Fibroblast of the conjunctiva (primary cell): ENCODE data around the gene TFAP2E.
"Not testable (repeated sequence)": the region's sequence is repeated elsewhere in the genome, so short reads cannot be mapped to it uniquely, and the experiment has no call there.

Source experiments
- DNase-seq: peaks from one replicate; pipeline ENCODE4 v3.0.0-alpha.2; 2010; ENCODE audit warnings: low read depth

The TFAP2E gene

GRCh38 chr1:35574125-35574654, 1.1 kb downstream of the TFAP2E start:
- DNase-seq, result no peak

- no peak for DNase-seq
Observed at GRCh38 chr1:35574655-35575415, 1.7 kb downstream of the TFAP2E start.

GRCh38 chr1:35575416-35575958, 2.4 kb downstream of the TFAP2E start:
- DNase-seq, result no peak

DNA sequence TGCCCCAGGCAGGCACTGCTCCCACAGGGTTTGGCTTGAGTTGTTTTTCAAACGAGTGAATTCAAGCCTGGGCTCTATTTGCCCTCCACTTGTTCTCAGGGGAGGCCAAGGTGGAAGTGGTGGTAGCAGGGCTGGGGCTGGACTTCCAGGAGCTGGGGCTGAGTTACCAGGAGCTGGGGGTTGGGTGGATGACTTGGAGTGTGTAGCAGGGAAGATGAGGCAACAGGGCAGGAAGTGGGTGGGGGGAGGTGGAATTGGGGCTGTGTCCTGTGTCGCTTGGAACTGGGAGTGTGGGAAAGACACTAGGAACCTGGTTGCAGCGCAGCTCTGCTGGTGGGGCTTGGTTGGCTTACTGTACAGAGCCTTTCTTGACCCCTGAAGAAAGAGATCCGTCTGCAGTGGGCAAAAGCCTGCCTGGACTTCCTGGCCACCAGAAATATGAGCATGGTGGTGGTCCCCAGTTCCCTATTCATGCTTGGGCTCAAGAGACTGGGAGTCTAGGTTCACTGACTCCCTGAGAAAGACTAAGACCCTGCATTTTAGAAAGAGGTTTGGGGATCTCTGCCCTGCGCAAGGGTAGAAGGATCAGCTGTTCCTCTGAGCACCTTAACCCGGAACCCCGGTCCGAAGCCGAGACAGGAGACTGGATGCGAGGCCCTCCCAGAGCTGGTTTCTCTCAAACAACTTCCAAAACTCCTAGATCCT, 3.1 kb downstream of the TFAP2E start:
- no peak for DNase-seq

GRCh38 chr1:35576766-35577070, 3.6 kb downstream of the TFAP2E start:
- not testable (repeated sequence) for DNase-seq

DNA sequence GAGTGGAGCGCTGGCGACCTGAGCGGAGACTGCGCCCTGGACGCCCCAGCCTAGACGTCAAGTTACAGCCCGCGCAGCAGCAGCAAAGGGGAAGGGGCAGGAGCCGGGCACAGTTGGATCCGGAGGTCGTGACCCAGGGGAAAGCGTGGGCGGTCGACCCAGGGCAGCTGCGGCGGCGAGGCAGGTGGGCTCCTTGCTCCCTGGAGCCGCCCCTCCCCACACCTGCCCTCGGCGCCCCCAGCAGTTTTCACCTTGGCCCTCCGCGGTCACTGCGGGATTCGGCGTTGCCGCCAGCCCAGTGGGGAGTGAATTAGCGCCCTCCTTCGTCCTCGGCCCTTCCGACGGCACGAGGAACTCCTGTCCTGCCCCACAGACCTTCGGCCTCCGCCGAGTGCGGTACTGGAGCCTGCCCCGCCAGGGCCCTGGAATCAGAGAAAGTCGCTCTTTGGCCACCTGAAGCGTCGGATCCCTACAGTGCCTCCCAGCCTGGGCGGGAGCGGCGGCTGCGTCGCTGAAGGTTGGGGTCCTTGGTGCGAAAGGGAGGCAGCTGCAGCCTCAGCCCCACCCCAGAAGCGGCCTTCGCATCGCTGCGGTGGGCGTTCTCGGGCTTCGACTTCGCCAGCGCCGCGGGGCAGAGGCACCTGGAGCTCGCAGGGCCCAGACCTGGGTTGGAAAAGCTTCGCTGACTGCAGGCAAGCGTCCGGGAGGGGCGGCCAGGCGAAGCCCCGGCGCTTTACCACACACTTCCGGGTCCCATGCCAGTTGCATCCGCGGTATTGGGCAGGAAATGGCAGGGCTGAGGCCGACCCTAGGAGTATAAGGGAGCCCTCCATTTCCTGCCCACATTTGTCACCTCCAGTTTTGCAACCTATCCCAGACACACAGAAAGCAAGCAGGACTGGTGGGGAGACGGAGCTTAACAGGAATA, 4.2 kb downstream of the TFAP2E start:
- no peak for DNase-seq

- no peak for DNase-seq
Observed at GRCh38 chr1:35580949-35581388, 7.9 kb downstream of the TFAP2E start.

- DNase-seq, result not testable (repeated sequence)
Observed at GRCh38 chr1:35581621-35582020, 8.5 kb downstream of the TFAP2E start.

DNA sequence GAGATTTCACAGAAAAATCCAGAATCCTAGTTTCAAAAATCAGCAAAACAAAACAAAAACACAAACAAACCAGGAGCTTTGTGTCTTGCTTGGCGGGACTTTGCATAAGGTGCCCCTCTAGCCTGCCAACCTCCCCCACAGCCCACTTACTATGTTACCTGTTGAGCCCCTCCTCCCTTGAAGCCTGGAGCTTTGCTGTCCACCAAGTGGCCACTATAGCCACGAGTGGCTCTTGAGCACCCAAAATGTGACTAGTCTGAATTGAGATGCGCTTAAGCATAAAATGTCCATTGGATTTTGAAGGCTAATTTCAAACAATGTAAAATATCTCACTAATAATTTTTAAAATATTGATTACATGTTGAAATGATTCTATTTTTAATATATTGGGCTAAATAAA, 12.2 kb downstream of the TFAP2E start:
- no peak for DNase-seq

GRCh38 chr1:35585805-35586204, 12.7 kb downstream of the TFAP2E start:
- DNase-seq, result not testable (repeated sequence)

DNA sequence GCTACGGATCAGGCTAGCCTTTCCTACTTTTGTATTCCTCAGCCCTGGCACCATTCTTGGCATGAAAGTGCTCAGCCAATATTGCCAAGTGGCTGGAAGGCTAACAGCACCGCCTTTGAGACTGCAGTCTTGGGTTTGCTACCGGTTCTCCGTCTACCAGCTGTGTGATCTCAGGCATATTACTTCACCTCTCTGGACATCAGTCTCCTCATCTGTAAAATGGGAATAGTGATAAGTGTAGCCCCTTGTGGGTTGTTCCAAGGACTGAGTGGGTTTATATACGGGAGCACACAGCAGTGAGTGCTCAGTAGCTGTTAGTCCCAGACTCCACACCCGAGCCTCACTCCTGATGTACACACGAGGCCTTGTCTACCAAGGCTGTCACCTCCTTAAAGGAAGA, 13.7 kb downstream of the TFAP2E start:
- no peak for DNase-seq

DNA sequence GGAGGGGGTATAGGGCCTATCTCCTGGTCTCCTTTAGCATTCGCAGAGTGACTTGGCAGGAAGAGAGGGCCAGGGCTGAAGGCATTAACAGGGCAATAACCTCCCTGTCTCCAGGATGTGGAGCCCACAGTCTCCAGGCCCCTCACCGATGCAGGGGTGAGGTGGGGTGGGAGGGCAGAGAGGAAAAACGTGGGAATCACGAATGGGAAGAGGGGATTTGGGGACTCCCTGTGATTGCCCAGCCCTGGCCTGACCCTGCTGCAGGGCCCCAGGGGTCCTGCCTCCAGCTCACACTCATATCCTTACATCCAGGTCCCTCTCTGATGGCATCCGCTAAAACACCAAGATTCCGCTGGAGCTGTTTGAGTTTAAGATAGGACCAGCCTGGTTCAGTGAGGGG, 14.6 kb downstream of the TFAP2E start:
- DNase-seq, result no peak

- no peak for DNase-seq
Observed at GRCh38 chr1:35588197-35588910, 15.2 kb downstream of the TFAP2E start.

DNA sequence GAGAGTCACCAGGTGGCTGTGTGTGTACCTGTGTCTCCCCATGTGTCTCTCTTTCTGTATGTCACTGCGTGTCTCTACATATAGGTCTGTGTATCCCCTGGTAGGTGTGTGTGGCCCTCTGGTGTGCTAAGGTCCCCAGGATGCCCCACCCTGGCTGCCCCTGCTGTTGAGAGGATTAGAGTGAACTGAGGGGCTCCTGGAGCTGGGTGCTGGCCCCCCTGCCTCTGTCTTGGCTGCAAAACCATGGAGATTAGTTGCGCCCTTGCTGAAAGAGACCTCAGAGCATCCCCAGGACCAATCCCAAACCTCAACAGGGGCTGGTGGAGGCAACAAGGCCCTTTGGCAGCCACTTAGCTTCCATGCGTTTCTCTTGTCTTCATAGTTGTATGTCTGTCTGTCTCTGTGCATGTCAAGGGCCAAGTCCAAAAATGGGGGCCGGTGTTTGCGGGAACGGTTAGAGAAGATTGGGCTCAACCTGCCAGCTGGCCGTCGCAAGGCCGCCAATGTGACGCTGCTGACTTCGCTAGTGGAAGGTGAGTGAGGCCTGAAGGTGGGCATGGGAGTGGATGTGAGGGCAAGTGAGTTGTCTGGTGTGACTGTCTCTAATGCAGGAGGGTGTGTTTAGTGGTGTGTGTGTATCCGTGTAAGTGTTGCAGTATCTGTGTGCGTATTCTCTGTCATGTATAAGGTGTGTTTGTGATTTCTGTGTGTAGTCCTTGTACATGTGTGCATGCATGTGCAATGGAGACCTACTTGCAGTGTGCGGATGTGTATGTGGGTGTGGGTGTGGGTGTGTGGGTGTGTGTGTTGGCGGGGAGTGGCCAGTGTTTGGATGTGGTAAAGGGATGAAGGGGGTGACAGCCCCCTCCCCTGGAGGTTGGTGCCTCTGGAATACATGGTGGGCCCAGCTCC, 16.7 kb downstream of the TFAP2E start:
- DNase-seq, result no peak

DNA sequence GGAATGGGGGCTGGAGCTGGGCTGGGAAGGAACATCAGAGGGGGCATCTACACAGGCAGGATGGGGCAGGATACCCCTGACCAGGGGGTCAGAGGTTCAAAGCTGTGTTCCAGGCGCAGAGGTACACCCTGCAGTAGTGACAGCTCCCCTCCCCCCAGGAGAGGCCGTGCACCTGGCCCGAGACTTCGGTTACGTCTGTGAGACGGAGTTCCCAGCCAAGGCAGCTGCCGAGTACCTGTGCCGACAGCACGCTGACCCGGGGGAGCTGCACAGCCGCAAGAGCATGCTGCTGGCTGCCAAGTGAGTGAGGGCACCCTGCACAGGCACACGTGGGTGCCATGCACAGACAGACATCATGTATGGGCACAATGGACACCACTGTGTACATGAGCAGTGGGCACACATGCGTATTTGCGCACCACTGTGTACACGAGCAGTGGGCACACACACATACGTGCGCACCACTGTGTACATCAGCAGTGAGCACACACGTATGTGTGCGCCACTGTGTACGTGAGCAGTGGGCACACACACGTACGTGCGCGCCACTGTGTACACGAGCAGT, 17.4 kb downstream of the TFAP2E start:
- no peak for DNase-seq

DNA sequence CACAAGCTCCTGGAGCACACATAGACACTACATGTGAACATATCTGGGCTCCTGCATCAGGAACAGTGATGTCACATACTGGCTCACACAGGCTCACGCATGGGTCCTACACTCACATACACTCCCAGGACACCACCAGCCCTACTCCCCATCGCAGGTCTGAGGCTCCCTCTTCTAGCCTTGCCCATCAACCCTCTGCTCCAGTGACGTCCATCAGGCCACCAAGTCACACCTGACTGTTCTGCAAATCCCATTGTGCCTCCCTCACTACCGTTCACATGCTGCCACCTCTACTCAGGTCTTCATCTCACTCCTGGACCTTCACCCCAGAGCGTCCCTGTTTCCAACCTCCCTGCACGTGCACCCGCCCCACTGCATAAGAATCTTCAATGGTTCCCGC, 18.1 kb downstream of the TFAP2E start:
- DNase-seq, result no peak

DNA sequence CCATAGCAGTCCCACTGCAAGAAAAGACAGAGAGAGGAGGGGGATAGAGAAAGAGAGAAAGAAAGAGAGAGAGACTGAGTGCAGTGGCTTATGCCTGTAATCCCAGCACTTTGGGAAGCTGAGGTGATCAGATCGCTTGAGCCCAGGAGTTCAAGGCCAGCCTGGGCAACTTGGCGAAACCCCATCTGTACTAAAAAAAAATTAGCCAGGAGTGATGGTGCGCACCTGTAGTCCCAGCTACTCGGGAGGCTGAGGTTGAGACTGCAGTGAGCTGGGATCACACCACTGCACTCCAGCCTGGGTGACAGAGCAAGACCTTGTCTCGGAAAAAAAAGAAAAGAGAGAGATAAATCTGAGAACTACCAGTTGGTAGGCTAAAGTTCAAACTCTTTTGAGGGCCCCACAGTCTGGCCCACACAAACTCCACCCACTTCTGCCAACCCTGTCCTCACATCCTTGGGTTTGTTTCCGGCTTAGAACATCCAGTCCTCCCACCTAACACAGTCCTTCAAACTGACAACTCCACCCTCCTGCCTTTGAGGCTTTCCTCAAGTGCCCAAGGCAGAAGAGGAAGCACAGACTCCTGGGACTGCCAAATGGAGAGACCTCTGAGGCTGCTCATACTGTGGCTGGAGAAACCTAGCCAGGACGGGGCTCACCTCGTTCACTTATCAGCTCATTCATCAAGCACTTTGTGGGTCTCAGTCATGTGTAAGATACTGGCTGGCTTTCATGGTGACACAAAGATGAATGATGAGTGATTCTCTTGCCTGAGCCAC, 20.1 kb downstream of the TFAP2E start:
- no peak for DNase-seq

DNA sequence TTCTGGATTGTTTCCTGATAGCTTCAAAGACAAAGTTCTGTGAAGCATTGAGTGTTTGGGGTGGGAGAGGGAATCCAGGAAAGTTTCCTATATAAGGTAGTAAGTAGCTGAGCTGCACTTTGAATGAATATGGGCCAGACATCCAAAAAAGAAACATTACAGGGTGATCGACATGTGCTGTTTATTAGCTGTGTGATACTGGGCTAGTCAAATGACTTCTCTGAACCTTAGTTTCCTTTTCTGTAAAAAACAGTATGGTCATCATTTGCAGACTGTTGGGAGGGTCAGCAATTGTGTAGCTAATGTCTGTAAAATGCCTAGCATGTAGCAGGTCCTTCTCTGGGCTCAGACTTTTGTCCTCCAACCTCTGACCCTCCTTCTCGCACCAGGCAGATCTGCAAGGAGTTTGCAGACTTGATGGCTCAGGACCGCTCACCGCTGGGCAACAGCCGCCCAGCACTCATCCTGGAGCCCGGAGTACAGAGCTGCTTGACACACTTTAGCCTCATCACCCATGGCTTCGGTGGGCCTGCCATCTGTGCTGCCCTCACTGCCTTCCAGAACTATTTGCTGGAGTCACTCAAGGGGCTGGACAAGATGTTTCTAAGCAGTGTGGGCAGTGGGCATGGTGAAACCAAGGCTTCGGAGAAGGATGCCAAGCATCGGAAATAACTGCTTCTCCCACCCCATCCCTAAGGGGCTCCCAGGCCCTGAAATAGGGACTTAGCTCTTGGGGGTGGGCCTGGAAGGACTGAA, 21.1 kb downstream of the TFAP2E start:
- no peak for DNase-seq
